ENCODE results near the gene METAP1D.
"Not testable (repeated sequence)": the region's sequence is repeated elsewhere in the genome, so short reads cannot be mapped to it uniquely, and the experiment has no call there.

Gene METAP1D

DNA sequence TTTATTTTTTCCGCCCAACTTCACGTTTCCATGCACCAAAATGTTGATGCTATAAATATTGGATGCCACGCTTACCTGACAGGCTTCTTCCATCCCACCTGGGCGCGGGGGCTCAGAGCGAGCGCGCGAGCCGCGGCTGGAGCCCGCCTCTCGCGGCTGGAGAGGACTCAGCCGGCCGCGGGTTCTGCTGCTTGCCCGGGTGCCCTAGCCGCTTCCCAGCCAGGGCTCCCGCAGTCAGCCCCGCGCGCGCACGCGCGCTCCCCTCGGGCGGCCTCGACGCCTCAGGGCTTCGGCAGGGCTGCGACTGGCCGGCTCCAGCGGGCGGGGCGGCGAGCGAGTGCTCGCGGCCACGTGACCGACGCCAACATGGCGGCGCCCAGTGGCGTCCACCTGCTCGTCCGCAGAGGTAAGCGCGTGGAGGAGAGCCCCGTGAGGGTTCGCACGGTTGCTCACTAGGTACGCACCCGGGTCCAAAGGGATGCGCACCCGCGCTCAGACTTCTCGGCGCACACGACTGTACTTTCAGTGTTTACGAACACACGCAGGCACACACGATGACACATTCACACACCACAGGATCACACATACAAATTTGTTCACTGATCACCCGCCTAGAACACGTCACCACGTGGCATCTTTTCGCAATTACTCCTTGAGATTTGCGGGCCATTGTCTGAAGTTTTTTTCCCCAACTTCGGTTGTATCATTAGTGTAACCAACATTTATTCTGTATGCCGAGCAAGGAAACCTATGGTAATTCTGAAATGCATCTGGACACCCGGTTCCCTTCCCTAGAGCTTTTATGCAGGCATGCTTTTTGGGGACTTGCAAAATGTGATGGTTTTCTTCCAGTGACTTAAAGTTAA lies at the start of gene METAP1D:
Gene METAP1D, plus strand, starts transcription at position 350 of the 866 bp plus-strand sequence. Its CDS starts 17 bp downstream, at position 367.
- DNase-seq (ENCODE audit: low read depth): peak; percentile 74
- peak within 1 kb of the TSS; percentile 72 for H3K4me3 ChIP-seq (ENCODE audit: low read depth, low read length)

GRCh38 chr2:171952276-171952675 lies 47.5 kb upstream of the METAP1D start:
- no peak for DNase-seq (ENCODE audit: low read depth)
- no peak overlapping the region for H3K4me3 ChIP-seq (ENCODE audit: low read depth, low read length)

- H3K4me3 ChIP-seq (ENCODE audit: low read depth, low read length): no peak overlapping the region
These were observed 47.0 kb upstream of the METAP1D start for GRCh38 chr2:171952748-171953147.

GRCh38 chr2:171956135-171956825 lies 43.5 kb upstream of the METAP1D start:
- no peak overlapping the region for H3K4me3 ChIP-seq (ENCODE audit: low read depth, low read length)
- DNase-seq (ENCODE audit: low read depth): no peak

More at GRCh38 chr2:171952748-171953147, 47.0 kb upstream of the METAP1D start:
- no peak for DNase-seq (ENCODE audit: low read depth)

DNA sequence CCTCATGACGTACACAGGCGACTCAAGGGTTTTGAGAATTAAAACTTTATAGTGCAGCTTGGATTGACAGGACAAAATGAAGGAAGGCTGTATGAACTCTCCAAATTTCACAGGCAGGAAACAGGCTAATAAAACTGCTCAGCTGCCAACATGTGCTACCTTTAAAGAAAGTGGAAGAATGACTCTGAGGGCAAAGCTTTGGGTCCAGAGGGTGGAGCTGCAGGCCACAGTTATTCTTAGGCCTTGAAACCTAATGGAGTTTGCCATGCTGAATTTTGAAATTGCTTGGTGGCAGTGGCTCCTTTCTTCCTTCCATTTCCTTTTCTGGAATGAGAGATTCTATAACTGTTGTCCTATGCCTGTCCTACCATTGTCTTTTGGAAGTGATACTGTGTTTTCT lies 42.7 kb upstream of the METAP1D start:
- no peak overlapping the region for H3K4me3 ChIP-seq (ENCODE audit: low read depth, low read length)
- DNase-seq (ENCODE audit: low read depth): no peak

DNA sequence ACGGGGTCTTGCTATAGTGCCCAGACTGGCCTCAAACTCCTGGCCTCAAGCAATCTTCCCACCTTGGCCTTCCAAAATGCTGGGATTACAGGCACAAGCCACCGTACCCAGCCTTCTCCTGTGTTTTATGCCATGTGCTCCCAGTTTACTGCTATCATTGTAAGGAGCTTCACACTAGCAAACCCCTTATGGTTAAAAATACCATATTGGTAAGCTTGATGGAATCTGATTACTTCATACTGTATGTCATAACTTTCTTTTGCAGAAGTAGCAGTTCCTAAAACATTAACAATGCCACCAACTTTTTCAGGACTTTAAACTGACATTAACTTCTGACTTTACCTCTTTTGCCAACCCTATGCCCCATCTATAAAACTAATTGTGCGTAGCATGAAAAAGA lies 41.3 kb upstream of the METAP1D start:
- DNase-seq (ENCODE audit: low read depth): peak; percentile 19
- no peak overlapping the region for H3K4me3 ChIP-seq (ENCODE audit: low read depth, low read length)

DNA sequence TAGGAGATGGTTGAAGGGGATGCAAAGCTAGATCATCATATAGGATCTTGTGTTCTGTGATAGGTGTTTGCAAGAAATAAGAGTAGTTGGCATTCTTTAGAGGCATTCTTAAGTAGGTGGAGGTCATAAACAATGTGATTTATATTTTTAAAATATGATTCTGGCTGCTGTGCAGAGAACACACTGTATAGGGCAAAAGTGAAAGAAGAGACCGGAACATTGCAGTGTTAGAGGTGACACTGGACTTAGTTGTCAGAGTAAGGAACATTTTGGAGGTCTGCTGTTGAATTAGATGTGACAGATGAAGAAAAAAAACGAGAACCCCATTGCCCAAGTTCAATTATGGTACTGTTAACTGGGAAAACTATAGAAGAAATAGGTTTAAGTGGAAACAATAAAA lies 39.8 kb upstream of the METAP1D start:
- no peak for DNase-seq (ENCODE audit: low read depth)
- H3K4me3 ChIP-seq (ENCODE audit: low read depth, low read length): no peak overlapping the region

DNA sequence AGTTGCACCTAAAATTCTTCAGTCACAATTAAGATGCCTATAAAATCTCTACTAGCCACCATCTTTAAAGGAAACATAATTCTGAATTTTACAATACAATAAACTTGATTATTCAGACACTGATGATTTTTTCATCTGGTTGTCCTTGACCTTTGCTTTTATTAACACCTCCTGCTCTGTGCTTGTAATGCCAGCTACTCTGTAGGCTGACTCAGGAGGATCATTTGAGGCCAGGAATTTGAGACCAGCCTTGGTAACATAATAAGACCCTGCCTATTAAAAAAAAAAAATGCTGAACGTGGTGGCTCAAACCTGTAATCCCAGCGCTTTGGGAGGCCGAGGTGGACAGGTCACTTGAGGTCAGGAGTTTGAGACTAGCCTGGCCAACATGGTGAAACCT lies 39.2 kb upstream of the METAP1D start:
- no peak overlapping the region for H3K4me3 ChIP-seq (ENCODE audit: low read depth, low read length)
- no peak for DNase-seq (ENCODE audit: low read depth)

DNA sequence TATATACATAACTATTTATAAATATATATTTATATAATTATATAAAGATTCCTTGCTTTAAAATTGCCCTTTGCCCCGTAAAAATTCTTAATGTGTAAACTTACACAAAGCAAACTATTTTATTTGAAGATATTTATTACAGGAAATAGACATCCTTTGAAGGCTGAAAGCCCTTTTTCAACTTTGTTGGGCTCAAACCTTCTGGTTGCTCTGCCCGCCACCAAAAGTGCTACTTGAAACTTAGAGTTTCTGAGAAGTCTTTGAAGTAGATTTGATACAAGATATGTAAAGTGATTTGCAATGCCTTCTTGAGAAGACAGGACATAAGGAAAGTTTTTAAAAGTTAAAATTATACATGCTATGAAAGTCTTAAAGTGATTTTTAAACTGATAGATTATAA lies 36.6 kb upstream of the METAP1D start:
- H3K4me3 ChIP-seq (ENCODE audit: low read depth, low read length): no peak overlapping the region
- DNase-seq (ENCODE audit: low read depth): no peak

DNA sequence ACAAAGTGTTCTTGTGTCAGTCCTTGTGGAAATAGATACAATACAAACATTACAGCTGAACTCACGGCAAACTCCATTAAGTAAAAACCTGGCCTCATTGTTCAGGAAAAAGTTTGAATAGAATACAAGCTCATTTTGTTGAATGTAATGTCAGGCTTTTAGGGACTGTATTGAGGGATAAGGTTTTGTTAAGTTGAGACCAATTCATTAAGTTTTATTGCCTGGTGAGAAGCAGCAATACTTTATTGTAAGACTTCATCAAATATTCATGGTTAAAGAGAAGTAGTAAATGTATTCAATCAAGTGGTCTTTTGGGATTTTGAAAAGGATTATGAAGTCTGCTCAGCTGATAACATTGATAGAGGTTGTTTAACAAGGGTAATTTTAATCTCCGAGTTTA lies 35.4 kb upstream of the METAP1D start:
- H3K4me3 ChIP-seq (ENCODE audit: low read depth, low read length): no peak overlapping the region
- DNase-seq (ENCODE audit: low read depth): no peak

- H3K4me3 ChIP-seq (ENCODE audit: low read depth, low read length): no peak overlapping the region
- DNase-seq (ENCODE audit: low read depth): no peak
These were observed 34.5 kb upstream of the METAP1D start for GRCh38 chr2:171965238-171965637.

DNA sequence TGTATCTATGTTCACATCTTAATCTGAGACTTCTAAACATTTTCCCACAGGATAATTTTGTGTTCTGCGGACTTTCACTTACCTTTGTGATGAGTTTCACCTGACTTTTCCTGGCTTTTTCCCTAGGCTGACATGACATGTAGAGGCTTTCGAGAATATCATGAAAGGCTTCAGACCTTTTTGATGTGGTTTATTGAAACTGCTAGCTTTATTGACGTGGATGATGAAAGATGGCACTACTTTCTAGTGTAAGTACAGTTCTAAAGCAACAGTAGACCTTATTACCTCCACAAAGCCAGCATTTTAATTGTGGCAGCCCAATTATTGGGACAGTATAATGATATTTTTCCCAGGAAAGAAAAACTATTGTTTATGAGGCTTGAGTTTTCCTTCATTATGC lies 34.1 kb upstream of the METAP1D start:
- H3K4me3 ChIP-seq (ENCODE audit: low read depth, low read length): no peak overlapping the region
- no peak for DNase-seq (ENCODE audit: low read depth)

DNA sequence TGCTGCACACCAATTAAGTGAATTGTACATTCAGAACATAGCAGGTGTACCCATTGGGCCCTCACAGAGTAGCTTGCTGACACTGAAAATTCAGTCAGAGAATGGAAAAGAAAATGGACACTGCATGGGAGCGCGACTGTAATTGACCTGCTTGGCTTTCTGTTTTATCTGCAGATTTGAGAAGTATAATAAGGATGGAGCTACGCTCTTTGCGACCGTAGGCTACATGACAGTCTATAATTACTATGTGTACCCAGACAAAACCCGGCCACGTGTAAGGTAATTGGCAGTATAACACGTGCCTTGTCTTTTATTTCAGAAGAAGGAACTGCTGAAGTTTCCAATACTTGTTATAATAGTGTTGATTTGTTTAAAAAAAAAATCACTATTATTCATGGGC lies 33.5 kb upstream of the METAP1D start:
- DNase-seq (ENCODE audit: low read depth): no peak
- H3K4me3 ChIP-seq (ENCODE audit: low read depth, low read length): no peak overlapping the region

- DNase-seq (ENCODE audit: low read depth): no peak
- no peak overlapping the region for H3K4me3 ChIP-seq (ENCODE audit: low read depth, low read length)
These were observed 33.1 kb upstream of the METAP1D start for GRCh38 chr2:171966688-171967087.

GRCh38 chr2:171968509-171968908 lies 31.2 kb upstream of the METAP1D start:
- H3K4me3 ChIP-seq (ENCODE audit: low read depth, low read length): no peak overlapping the region

DNA sequence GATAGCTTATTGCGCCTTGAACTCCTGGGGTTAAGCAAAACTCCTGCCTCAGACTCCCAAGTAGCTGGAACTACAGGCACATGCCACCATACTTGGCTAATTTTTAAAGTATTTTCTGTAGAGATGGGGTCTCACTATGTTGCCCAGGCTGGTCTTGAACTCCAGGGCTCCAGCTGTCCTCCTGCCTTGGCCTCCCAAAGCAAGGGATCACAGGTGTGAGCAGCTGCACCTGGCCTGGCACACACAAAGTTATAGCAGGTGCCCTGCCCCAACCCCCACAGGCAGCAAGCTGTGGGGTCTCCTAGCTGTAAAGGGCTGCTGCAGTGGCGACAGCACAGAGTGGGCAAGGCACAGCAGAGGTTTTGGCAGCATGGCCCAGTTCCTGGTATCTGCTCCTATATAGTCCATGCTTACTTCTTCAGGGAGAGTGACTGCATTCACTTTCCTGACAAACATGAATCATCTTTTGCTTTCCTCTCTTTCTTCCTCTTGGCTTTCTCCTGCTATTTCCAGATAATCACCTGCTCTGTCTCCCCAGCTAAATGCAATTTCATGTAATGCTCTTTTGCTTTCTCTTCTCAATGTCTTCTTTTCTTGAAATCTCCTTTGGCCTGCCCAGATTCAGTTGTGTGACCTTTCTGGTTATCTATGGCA lies 27.3 kb upstream of the METAP1D start:
- DNase-seq (ENCODE audit: low read depth): no peak
- H3K4me3 ChIP-seq (ENCODE audit: low read depth, low read length): no peak overlapping the region

More at GRCh38 chr2:171968509-171968908, 31.2 kb upstream of the METAP1D start:
- DNase-seq (ENCODE audit: low read depth): no peak

DNA sequence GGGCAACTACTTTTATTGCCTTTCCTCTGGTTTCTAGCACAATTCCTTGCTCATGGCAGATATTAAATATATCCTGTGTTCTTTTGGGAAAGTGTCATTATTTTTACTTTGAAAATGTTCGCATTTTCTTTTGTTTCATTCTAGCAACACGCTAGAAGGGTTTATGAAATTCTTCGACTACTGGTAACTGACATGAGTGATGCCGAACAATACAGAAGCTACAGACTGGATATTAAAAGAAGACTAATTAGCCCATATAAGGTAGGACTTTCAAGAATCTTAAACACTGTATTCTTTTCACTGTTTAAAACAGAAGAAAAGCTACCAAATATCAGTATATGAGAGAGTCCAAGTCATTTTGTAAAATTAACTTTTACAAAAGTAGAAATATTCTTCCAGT lies 20.6 kb upstream of the METAP1D start:
- no peak for DNase-seq (ENCODE audit: low read depth)

GRCh38 chr2:171983924-171984323 lies 15.8 kb upstream of the METAP1D start:
- DNase-seq (ENCODE audit: low read depth); H3K4me3 ChIP-seq (ENCODE audit: low read depth, low read length): not testable (repeated sequence)

More for the DNA sequence above, 20.6 kb upstream of the METAP1D start:
- no peak overlapping the region for H3K4me3 ChIP-seq (ENCODE audit: low read depth, low read length)

GRCh38 chr2:171985076-171985475 lies 14.7 kb upstream of the METAP1D start:
- DNase-seq (ENCODE audit: low read depth): no peak
- no peak overlapping the region for H3K4me3 ChIP-seq (ENCODE audit: low read depth, low read length)

DNA sequence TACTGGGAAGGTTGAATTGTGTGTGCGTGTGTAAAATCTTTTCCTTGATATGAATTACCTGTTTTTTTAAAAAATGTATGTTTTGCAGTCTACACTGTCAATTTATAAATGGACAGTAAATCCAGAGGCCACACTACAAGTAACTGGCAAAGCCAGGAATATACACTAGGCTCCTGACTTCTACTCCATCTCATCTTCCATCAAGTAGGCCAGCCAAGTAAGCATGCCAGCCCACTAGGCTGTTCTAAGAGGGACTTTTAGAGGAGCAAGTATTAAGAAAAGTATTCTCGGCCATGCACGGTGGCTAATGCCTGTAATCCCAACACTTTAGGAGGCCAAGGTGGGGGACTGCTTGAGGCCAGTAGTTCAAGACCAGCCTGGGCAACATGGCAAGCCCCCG lies 13.0 kb upstream of the METAP1D start:
- no peak for DNase-seq (ENCODE audit: low read depth)
- no peak overlapping the region for H3K4me3 ChIP-seq (ENCODE audit: low read depth, low read length)

Measured in skeletal muscle cell (primary cell).